B cell (primary cell): ENCODE data around the gene ATIC. TPM values are rescaled to one million over a fixed set of nuclear protein-coding genes. Genes with fewer than 3 reads are reported as not detected.

Experiments used
- ATAC-seq: fragments of 200-7000 bp; cut with Tn5 transposase; one replicate; pipeline ENCODE4 v1.10.0; 2021; ENCODE audit warnings: low read depth, mild to moderate bottlenecking, moderate number of reproducible peaks, moderate library complexity
- CTCF ChIA-PET: fragments of 350-600 bp; sonication (Branson Sonifier 250); formaldehyde crosslinking; loops from one replicate; lab custom pipeline; 2021; ENCODE audit warnings: antibody characterized with exemption, inconsistent platforms; lab: Charles Lee
- POLR2A ChIA-PET: fragments of 350-600 bp; sonication (Branson Sonifier 250); formaldehyde crosslinking; loops from one replicate; lab custom pipeline; 2021; ENCODE audit warnings: antibody characterized with exemption; lab: Charles Lee
- DNase-seq: peaks from one replicate; pipeline ENCODE4 v3.0.0; 2013
- H2AFZ ChIP-seq: 2 replicates; pipeline ENCODE4 v1.6.1; 2012; ENCODE audit warnings: mild to moderate bottlenecking, low read depth, low read length; ENCODE audit not compliant: insufficient read depth, poor library complexity, severe bottlenecking
- H3K27ac ChIP-seq, 2 donors: 1 replicate in 1 of 2; 2 replicates in 1 of 2; pipeline ENCODE4 v1.5.1; 2012 to 2013; ENCODE audit warnings: low read length in 2 of 2, mild to moderate bottlenecking in 2 of 2, moderate library complexity in 1 of 2
- H3K27me3 ChIP-seq, 4 experiments: fragments of 200-600 bp in 1 of 4; sonication (generic) in 1 of 4; replicated peaks in 1 of 4; 1 replicate in 2 of 4; 2 replicates in 2 of 4; pipeline versions ENCODE4 v1.6.1 to v1.7.0; 2013 to 2016; ENCODE audit warnings: low read length in 3 of 4, mild to moderate bottlenecking in 2 of 4, mixed read lengths in 1 of 4, moderate library complexity in 1 of 4; ENCODE audit not compliant: insufficient read depth in 4 of 4, control insufficient read depth in 3 of 4; ENCODE audit errors: control extremely low read depth in 1 of 4
- H3K36me3 ChIP-seq, 2 experiments: replicated peaks in 1 of 2; 1 replicate in 1 of 2; 2 replicates in 1 of 2; pipeline versions ENCODE4 v1.6.1 to v1.7.1; 2013; ENCODE audit warnings: low read length in 1 of 2; ENCODE audit not compliant: insufficient read depth in 2 of 2, control insufficient read depth in 1 of 2; ENCODE audit errors: control extremely low read depth in 1 of 2, extremely low read depth in 1 of 2
- H3K4me1 ChIP-seq, 2 donors: fragments of 200-600 bp in 1 of 2; sonication (generic) in 1 of 2; 1 replicate in 1 of 2; 2 replicates in 1 of 2; pipeline versions ENCODE4 v1.5.1 to v1.6.1; 2013 to 2017; ENCODE audit warnings: low read length in 2 of 2; ENCODE audit not compliant: control insufficient read depth in 2 of 2, insufficient read depth in 2 of 2
- H3K4me2 ChIP-seq: replicated peaks from 2 replicates; pipeline ENCODE3; 2012; ENCODE audit warnings: mild to moderate bottlenecking, low read depth, low read length; ENCODE audit not compliant: poor library complexity, severe bottlenecking
- H3K4me3 ChIP-seq, 5 experiments: fragments of 200-600 bp in 1 of 5; sonication (generic) in 1 of 5; 1 replicate in 3 of 5; 2 replicates in 2 of 5; pipeline versions ENCODE4 v1.5.1 to v1.7.0; 2011 to 2016; ENCODE audit warnings: low read length in 4 of 5, mild to moderate bottlenecking in 4 of 5, low read depth in 2 of 5, control low read depth in 1 of 5, moderate library complexity in 1 of 5; ENCODE audit not compliant: insufficient read depth in 1 of 5; ENCODE audit errors: control extremely low read depth in 1 of 5, extremely low read depth in 1 of 5
- H3K79me2 ChIP-seq: fragments of 200-600 bp; sonication (generic); one replicate; pipeline ENCODE4 v1.6.0; 2016; ENCODE audit warnings: low read length; ENCODE audit not compliant: control insufficient read depth, insufficient read depth
- H3K9ac ChIP-seq: fragments of 200-600 bp; sonication (generic); 2 replicates; pipeline ENCODE4 v1.6.1; 2017; ENCODE audit warnings: mild to moderate bottlenecking, low read length, moderate library complexity
- H3K9me3 ChIP-seq, 3 donors: one replicate each; pipeline versions ENCODE4 v1.6.1 to v1.7.1; 2013; ENCODE audit warnings: low read length in 2 of 3; ENCODE audit not compliant: control insufficient read depth in 2 of 3, insufficient read depth in 1 of 3; ENCODE audit errors: control extremely low read depth in 1 of 3
- H4K20me1 ChIP-seq: 2 replicates; pipeline ENCODE4 v1.6.0; 2012; ENCODE audit warnings: mild to moderate bottlenecking, low read length; ENCODE audit not compliant: insufficient read depth, control insufficient read depth, poor library complexity, severe bottlenecking
- H3K27ac Mint-ChIP-seq: one replicate; pipeline ENCODE4 v1.8.0; 2021; ENCODE audit warnings: mixed read lengths
- H3K27me3 Mint-ChIP-seq: one replicate; pipeline ENCODE4 v1.8.0; 2021; ENCODE audit warnings: mixed read lengths
- H3K4me1 Mint-ChIP-seq: one replicate; pipeline ENCODE4 v1.8.0; 2021; ENCODE audit warnings: mixed read lengths
- H3K4me3 Mint-ChIP-seq: one replicate; pipeline ENCODE4 v1.8.0; 2021; ENCODE audit warnings: mixed read lengths
- H3K9me3 Mint-ChIP-seq: one replicate; pipeline ENCODE4 v1.8.0; 2022; ENCODE audit warnings: mixed read lengths; ENCODE audit not compliant: insufficient read depth
- CTCF ChIP-seq: fragments of 200-600 bp; IDR thresholded peaks from one replicate; pipeline ENCODE4 v1.8.0; 2022; ENCODE audit warnings: antibody characterized with exemption, mild to moderate bottlenecking
- EZH2 ChIP-seq: IDR thresholded peaks from 2 replicates; pipeline ENCODE4 v1.6.1; 2012; ENCODE audit warnings: borderline replicate concordance, low read depth, mild to moderate bottlenecking, moderate library complexity, low read length; ENCODE audit not compliant: insufficient read depth, poor library complexity, severe bottlenecking
- WGBS: methylation state at CpG from one replicate; pipeline ENCODE4 v1.1.5; 2013; ENCODE audit warnings: missing lambda C conversion rate; ENCODE audit not compliant: insufficient coverage; 5-methylcytosine and 5-hydroxymethylcytosine counted together
- intact Hi-C: fragments of 100-400 bp; cut with micrococcal nuclease; formaldehyde crosslinking; loops from one replicate; pipeline ENCODE4 v1.10.0; 2022
- polyA plus RNA-seq: library from polyadenylated mRNA; depleted of rRNA; stranded (reverse); fragments of >200 nt; gene quantifications from 2 replicates; pipeline ENCODE4 v1.2.3, GENCODE V29; 2012
- total RNA-seq, 2 donors: library from RNA; stranded (reverse); fragments of 120-200 nt in 1 of 2; gene quantifications; 1 replicate in 1 of 2; 2 replicates in 1 of 2; pipeline versions ENCODE4 v1.2.3 to v1.2.4, GENCODE V29; 2013 to 2022

ATIC gene
- total and polyA plus RNA-seq, 2 donors (not counting 1 experiment from before 2014, with no cell fraction given) = 55.4 to 80.4 TPM

- CTCF ChIA-PET = no interaction called here
- H2AFZ ChIP-seq = no peak overlapping the region
- WGBS = 98% methylated on average over 6 of the region's 7 CpGs
Measured at GRCh38 chr2:215380699-215381098, 68.8 kb downstream of the ATIC start.

GRCh38 chr2:215382011-215382410, 70.2 kb downstream of the ATIC start:
- H3K4me2 ChIP-seq = no peak overlapping the region
- DNase-seq (no peak), ATAC-seq (no peak)
- no peak overlapping the region for H3K4me3 Mint-ChIP-seq
- ChIA-PET CTCF (no interaction called here), POLR2A (no interaction called here)
- H3K9ac ChIP-seq = no peak overlapping the region
- no peaks in the 10 kb centered on the region for H3K9me3 ChIP-seq
- H3K27me3 ChIP-seq = no peaks in the 10 kb centered on the region
- no peak overlapping the region for H3K27ac ChIP-seq
- no peaks in the 10 kb centered on the region for H3K27me3 Mint-ChIP-seq
- H4K20me1 ChIP-seq = no peaks in the 10 kb centered on the region
- no peak overlapping the region for H3K4me3 ChIP-seq
- no peaks in the 10 kb centered on the region for H3K36me3 ChIP-seq
- no peaks in the 10 kb centered on the region for H3K79me2 ChIP-seq
- no peak for TF ChIP-seq CTCF
- 93% methylated on average over 3 of the region's 7 CpGs for WGBS
- H3K27ac Mint-ChIP-seq = no peak overlapping the region
- H2AFZ ChIP-seq = no peak overlapping the region
- intact Hi-C loops = no loop called here
- H3K4me1 Mint-ChIP-seq = no peaks in the 10 kb centered on the region
- no peaks in the 10 kb centered on the region for H3K9me3 Mint-ChIP-seq
- no peaks in the 10 kb centered on the region for H3K4me1 ChIP-seq

More at GRCh38 chr2:215380699-215381098, 68.8 kb downstream of the ATIC start:
- Mint-ChIP-seq H3K27ac (no peak overlapping the region), H3K9me3 (no peaks in the 10 kb centered on the region), H3K27me3 (no peaks in the 10 kb centered on the region), H3K4me1 (no peaks in the 10 kb centered on the region), H3K4me3 (no peak overlapping the region)
- no peak for TF ChIP-seq EZH2
- no peak for TF ChIP-seq CTCF
- H3K4me3 ChIP-seq = no peak overlapping the region
- no peak for ATAC-seq
- no peaks in the 10 kb centered on the region for H3K9me3 ChIP-seq
- no peaks in the 10 kb centered on the region for H4K20me1 ChIP-seq
- no peak for DNase-seq
- POLR2A ChIA-PET = no interaction called here
- intact Hi-C loops = no loop called here
- no peaks in the 10 kb centered on the region for H3K4me1 ChIP-seq
- H3K79me2 ChIP-seq = no peaks in the 10 kb centered on the region
- H3K4me2 ChIP-seq = no peak overlapping the region
- H3K9ac ChIP-seq = no peak overlapping the region
- no peaks in the 10 kb centered on the region for H3K36me3 ChIP-seq
- H3K27me3 ChIP-seq = no peaks in the 10 kb centered on the region
- H3K27ac ChIP-seq = no peak overlapping the region
